IMR-90 (cell line): ENCODE results near the gene ECT2. TPM values are rescaled to one million over a fixed set of nuclear protein-coding genes. Genes with fewer than 3 reads are reported as not detected.

Source experiments
- ATAC-seq: fragments of 200-7000 bp; cut with Tn5 transposase; 2 replicates; pipeline ENCODE4 v1.9.1; 2020; ENCODE audit warnings: low read depth, mild to moderate bottlenecking, moderate library complexity
- BruUV-seq: library from RNA; stranded (reverse); fragments of 400-500 nt; replicated peaks from 2 replicates; lab custom pipeline; 2021; lab: Mats Ljungman, UMichigan
- CTCF ChIA-PET: fragments of 300-600 bp; formaldehyde crosslinking; extraction: SDS; loops from one replicate; lab custom pipeline; 2021; ENCODE audit warnings: antibody characterized with exemption; lab: Yijun Ruan, JAX
- POLR2A ChIA-PET: fragments of 300-600 bp; sonication (Branson Sonifier 250); formaldehyde crosslinking; loops from one replicate; lab custom pipeline; 2022; ENCODE audit warnings: antibody characterized with exemption; ENCODE audit not compliant: unreplicated experiment; lab: Charles Lee
- DNase-seq: peaks from one replicate; pipeline ENCODE4 v3.0.0; 2013
- H2AFZ ChIP-seq: replicated peaks from 2 replicates; pipeline ENCODE3; 2013; ENCODE audit warnings: low read length, mild to moderate bottlenecking; ENCODE audit not compliant: poor library complexity
- H2AK5ac ChIP-seq: 2 replicates; pipeline ENCODE4 v1.6.1; 2013; ENCODE audit warnings: low read depth, low read length, inconsistent platforms
- H2AK9ac ChIP-seq: replicated peaks from 2 replicates; pipeline ENCODE3; 2013; ENCODE audit warnings: mild to moderate bottlenecking, low read depth, low read length, moderate library complexity; ENCODE audit not compliant: poor library complexity
- H2BK120ac ChIP-seq: 2 replicates; pipeline ENCODE4 v1.6.1; 2013; ENCODE audit warnings: low read depth, low read length, inconsistent platforms
- H2BK15ac ChIP-seq: 3 replicates; pipeline ENCODE4 v1.6.1; 2013; ENCODE audit warnings: low read depth, low read length, inconsistent platforms
- H2BK20ac ChIP-seq: 2 replicates; pipeline ENCODE4 v1.6.1; 2013; ENCODE audit warnings: low read depth, mild to moderate bottlenecking, inconsistent platforms, low read length, moderate library complexity
- H2BK5ac ChIP-seq: 2 replicates; pipeline ENCODE4 v1.6.1; 2013; ENCODE audit warnings: mild to moderate bottlenecking, low read depth, low read length, inconsistent platforms; ENCODE audit not compliant: poor library complexity, severe bottlenecking
- H3K14ac ChIP-seq: replicated peaks from 2 replicates; pipeline ENCODE4 v1.6.1; 2013; ENCODE audit warnings: low read depth, low read length, inconsistent platforms
- H3K18ac ChIP-seq: 2 replicates; pipeline ENCODE4 v1.6.1; 2013; ENCODE audit warnings: low read depth, low read length, control low read depth
- H3K23ac ChIP-seq: 2 replicates; pipeline ENCODE4 v1.6.1; 2013; ENCODE audit warnings: low read depth, low read length, inconsistent platforms
- H3K27ac ChIP-seq: 2 replicates; pipeline ENCODE4 v1.5.1; 2013; ENCODE audit warnings: mild to moderate bottlenecking, control low read depth, low read length; ENCODE audit not compliant: insufficient read depth
- H3K27me3 ChIP-seq: 2 replicates; pipeline ENCODE4 v1.6.1; 2013; ENCODE audit warnings: low read length; ENCODE audit not compliant: control insufficient read depth, insufficient read depth
- H3K36me3 ChIP-seq: 2 replicates; pipeline ENCODE4 v1.6.1; 2013; ENCODE audit warnings: low read length, mixed read lengths; ENCODE audit not compliant: control insufficient read depth, insufficient read depth
- H3K4ac ChIP-seq: 2 replicates; pipeline ENCODE4 v1.6.1; 2013; ENCODE audit warnings: low read depth, low read length, inconsistent platforms
- H3K4me1 ChIP-seq: 2 replicates; pipeline ENCODE4 v1.6.1; 2013; ENCODE audit warnings: low read length, mixed read lengths; ENCODE audit not compliant: control insufficient read depth, insufficient read depth
- H3K4me2 ChIP-seq: 2 replicates; pipeline ENCODE4 v1.6.1; 2013; ENCODE audit warnings: low read depth, mild to moderate bottlenecking, control low read depth, low read length, moderate library complexity
- H3K4me3 ChIP-seq: 2 replicates; pipeline ENCODE4 v1.5.1; 2013; ENCODE audit warnings: low read depth, mild to moderate bottlenecking, control low read depth, low read length, moderate library complexity; ENCODE audit not compliant: insufficient read depth
- H3K56ac ChIP-seq: 2 replicates; pipeline ENCODE4 v1.6.1; 2013; ENCODE audit warnings: low read length, inconsistent platforms; ENCODE audit not compliant: insufficient read depth; ENCODE audit errors: extremely low read depth
- H3K79me1 ChIP-seq, 2 experiments: 2 replicates each; pipeline ENCODE4 v1.6.1; 2013; ENCODE audit warnings: low read length in 2 of 2, inconsistent platforms in 1 of 2, low read depth in 1 of 2
- H3K9ac ChIP-seq: 2 replicates; pipeline ENCODE4 v1.6.1; 2013; ENCODE audit warnings: low read depth, low read length, control low read depth
- H3K9me1 ChIP-seq: 2 replicates; pipeline ENCODE4 v1.6.1; 2013; ENCODE audit warnings: low read length, inconsistent platforms; ENCODE audit not compliant: insufficient read depth
- H3K9me3 ChIP-seq: 2 replicates; pipeline ENCODE4 v1.6.1; 2013; ENCODE audit warnings: low read length; ENCODE audit not compliant: control insufficient read depth, insufficient read depth
- H4K20me1 ChIP-seq: 2 replicates; pipeline ENCODE4 v1.6.1; 2013; ENCODE audit warnings: low read length, inconsistent platforms; ENCODE audit not compliant: insufficient read depth
- H4K5ac ChIP-seq: 2 replicates; pipeline ENCODE4 v1.6.1; 2013; ENCODE audit warnings: mild to moderate bottlenecking, low read depth, low read length, control low read depth
- H4K8ac ChIP-seq, 2 experiments: 2 replicates each; pipeline ENCODE4 v1.6.1; 2013; ENCODE audit warnings: low read depth in 2 of 2, low read length in 2 of 2, control low read depth in 1 of 2, inconsistent platforms in 1 of 2
- H4K91ac ChIP-seq: 2 replicates; pipeline ENCODE4 v1.6.1; 2013; ENCODE audit warnings: low read depth, low read length, inconsistent platforms; ENCODE audit not compliant: insufficient read depth
- BHLHE40 ChIP-seq: fragments of 150-350 bp; IDR thresholded peaks from 2 replicates; pipeline ENCODE4 v1.6.1; 2016; ENCODE audit warnings: mild to moderate bottlenecking, low read depth, low read length
- CEBPB ChIP-seq: IDR thresholded peaks from 2 replicates; pipeline ENCODE4 v1.6.1; 2012; ENCODE audit warnings: low read depth, low read length, improper control_type of control experiment
- CHD1 ChIP-seq: IDR thresholded peaks from 2 replicates; pipeline ENCODE4 v1.6.1; 2012; ENCODE audit warnings: low read depth, low read length, improper control_type of control experiment
- CTCF ChIP-seq: conservative IDR thresholded peaks from 2 replicates; pipeline ENCODE4 v1.5.1; 2012; ENCODE audit warnings: mild to moderate bottlenecking, low read depth, low read length, improper control_type of control experiment
- FOS ChIP-seq: fragments of 150-350 bp; IDR thresholded peaks from 2 replicates; pipeline ENCODE4 v1.6.1; 2016; ENCODE audit warnings: low read depth, low read length
- MAFK ChIP-seq: IDR thresholded peaks from 2 replicates; pipeline ENCODE4 v1.6.1; 2012; ENCODE audit warnings: low read depth, low read length, improper control_type of control experiment
- MAZ ChIP-seq: IDR thresholded peaks from 2 replicates; pipeline ENCODE4 v1.6.1; 2012; ENCODE audit warnings: low read depth, mild to moderate bottlenecking, low read length, improper control_type of control experiment, moderate library complexity, borderline replicate concordance
- MXI1 ChIP-seq: IDR thresholded peaks from 2 replicates; pipeline ENCODE4 v1.6.1; 2012; ENCODE audit warnings: low read depth, mild to moderate bottlenecking, low read length, moderate library complexity, borderline replicate concordance
- NFE2L2 ChIP-seq: fragments of 150-350 bp; IDR thresholded peaks from 2 replicates; pipeline ENCODE4 v1.6.1; 2016; ENCODE audit warnings: low read depth, mild to moderate bottlenecking, low read length
- POLR2A ChIP-seq: IDR thresholded peaks from 2 replicates; pipeline ENCODE4 v1.6.1; 2012; ENCODE audit warnings: mild to moderate bottlenecking, low read depth, low read length
- RAD21 ChIP-seq: IDR thresholded peaks from 2 replicates; pipeline ENCODE4 v1.6.1; 2012; ENCODE audit warnings: low read length, improper control_type of control experiment
- RCOR1 ChIP-seq: IDR thresholded peaks from 2 replicates; pipeline ENCODE4 v1.6.1; 2012; ENCODE audit warnings: mild to moderate bottlenecking, low read length, improper control_type of control experiment; ENCODE audit not compliant: insufficient replicate concordance
- RFX5 ChIP-seq: IDR thresholded peaks from 2 replicates; pipeline ENCODE4 v1.8.0; 2012; ENCODE audit warnings: low read depth, mild to moderate bottlenecking, low read length, moderate library complexity
- SMC3 ChIP-seq: fragments of 150-350 bp; IDR thresholded peaks from 2 replicates; pipeline ENCODE4 v1.6.1; 2016; ENCODE audit warnings: low read depth, mild to moderate bottlenecking, antibody characterized with exemption, low read length, moderate library complexity
- USF2 ChIP-seq: fragments of 150-350 bp; IDR thresholded peaks from 2 replicates; pipeline ENCODE4 v1.6.1; 2017; ENCODE audit warnings: mild to moderate bottlenecking, antibody characterized with exemption, low read length, low read depth
- WGBS, 2 experiments: methylation state at CpG; one replicate each; pipeline versions ENCODE4 v1.1.5 to v1.1.7; 2013; ENCODE audit warnings: missing lambda C conversion rate in 2 of 2; ENCODE audit not compliant: insufficient read length in 1 of 2; ENCODE audit errors: extremely low coverage in 2 of 2; 5-methylcytosine and 5-hydroxymethylcytosine counted together
- dilution Hi-C: fragments of 300-500 bp; cut with HindIII; formaldehyde crosslinking; loops from one replicate; pipeline ENCODE4 v1.14.3; 2018; ENCODE audit warnings: low sequenced_read_pairs; ENCODE audit not compliant: unreplicated experiment
- in situ Hi-C: fragments of 300-500 bp; cut with MboI; formaldehyde crosslinking; loops from 3 replicates; pipeline ENCODE4 v1.14.3; 2019; ENCODE audit warnings: low sequenced_read_pairs, inconsistent platforms, mixed read lengths
- intact Hi-C: fragments of 100-400 bp; cut with micrococcal nuclease; formaldehyde crosslinking; loops from 2 replicates; pipeline ENCODE4 v1.10.0; 2022
- polyA plus RNA-seq, 3 experiments: library from polyadenylated mRNA; depleted of rRNA; stranded (reverse); fragments of >200 nt; gene quantifications; 2 replicates each; pipeline ENCODE4 v1.2.3, GENCODE V29; 2012; ENCODE audit warnings: low replicate concordance in 1 of 3
- total RNA-seq: library from RNA; depleted of rRNA; stranded (reverse); fragments of >200 nt; gene quantifications from 2 replicates; pipeline ENCODE4 v1.2.3, GENCODE V29; 2012
- TF ChIP-seq, protein P1 (sequence below): fragments of 150-350 bp; IDR thresholded peaks from 2 replicates; pipeline ENCODE4 v1.6.1; 2016; ENCODE audit warnings: low read depth, mild to moderate bottlenecking, low read length, moderate library complexity, borderline replicate concordance

The ECT2 gene
- total and polyA plus RNA-seq, 2 of the 4 experiments (the other 2 are of a cell fraction), result 18.1 to 37.8 TPM

GRCh38 chr3:172713316-172713715 is 37.2 kb upstream of the ECT2 start:
- no peak overlapping the region for H3K27ac ChIP-seq
- H3K4me2 ChIP-seq, result no peak overlapping the region
- POLR2A ChIA-PET, result no interaction called here
- peaks cover 6% of the 10 kb centered on the region for H3K4me1 ChIP-seq
- BruUV-seq, result no TSS peak
- no peak overlapping the region for H3K18ac ChIP-seq
- no peak overlapping the region for H3K4ac ChIP-seq
- WGBS, 2 experiments, result no CpG with 5 or more reads among the region's 3 CpGs
- H2BK5ac ChIP-seq, result no peak overlapping the region
- H3K9me3 ChIP-seq, result no peaks in the 10 kb centered on the region
- no peak overlapping the region; the same call in 1 of the 2 replicates for H2AK5ac ChIP-seq
- intact Hi-C loops, result loop anchor here (2.0 kb wide), 1 partner anchor 17 kb away; no protein-coding TSS in a partner anchor
- no peak overlapping the region for H2AFZ ChIP-seq
- no peak overlapping the region for H4K8ac ChIP-seq
- no peak overlapping the region for H2AK9ac ChIP-seq
- no peak overlapping the region for H3K9ac ChIP-seq
- H3K79me1 ChIP-seq, result peaks cover 11 to 23% of the 10 kb centered on the region in 2 experiments; a peak in 3 of 4 replicates
- H2BK15ac ChIP-seq, result no peak overlapping the region
- TF ChIP-seq MXI1 (no peak), MAZ (no peak), USF2 (no peak), FOS (no peak), SMC3 (no peak), RFX5 (no peak), POLR2A (no peak), CEBPB (no peak), CHD1 (no peak), BHLHE40 (no peak), CTCF (no peak), RAD21 (no peak), MAFK (no peak), NFE2L2 (no peak), RCOR1 (no peak)
- TF ChIP-seq, protein P1, sequence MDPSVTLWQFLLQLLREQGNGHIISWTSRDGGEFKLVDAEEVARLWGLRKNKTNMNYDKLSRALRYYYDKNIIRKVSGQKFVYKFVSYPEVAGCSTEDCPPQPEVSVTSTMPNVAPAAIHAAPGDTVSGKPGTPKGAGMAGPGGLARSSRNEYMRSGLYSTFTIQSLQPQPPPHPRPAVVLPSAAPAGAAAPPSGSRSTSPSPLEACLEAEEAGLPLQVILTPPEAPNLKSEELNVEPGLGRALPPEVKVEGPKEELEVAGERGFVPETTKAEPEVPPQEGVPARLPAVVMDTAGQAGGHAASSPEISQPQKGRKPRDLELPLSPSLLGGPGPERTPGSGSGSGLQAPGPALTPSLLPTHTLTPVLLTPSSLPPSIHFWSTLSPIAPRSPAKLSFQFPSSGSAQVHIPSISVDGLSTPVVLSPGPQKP, result no peak
- in situ Hi-C loops, result no loop called here
- no peak overlapping the region for H3K23ac ChIP-seq
- dilution Hi-C loops, result no loop called here
- no peaks in the 10 kb centered on the region for H3K27me3 ChIP-seq
- H3K14ac ChIP-seq, result 0 out of 2 replicates have a peak overlapping the region, but pooled peaks have one; percentile 74
- H3K4me3 ChIP-seq, result no peak overlapping the region
- CTCF ChIA-PET, result interaction anchor here (0.7 kb wide), 1 partner anchor 37 kb away, joined by 3 read pairs; the partner anchor contains the start of gene ECT2
- ATAC-seq, result no peak
- DNase-seq, result no peak
- 0 out of 2 replicates have a peak, but pooled peaks cover 3% of the 10 kb centered on the region for H3K9me1 ChIP-seq
- H4K5ac ChIP-seq, result no peak overlapping the region
- no peak overlapping the region for H2BK120ac ChIP-seq
- no peak overlapping the region for H4K91ac ChIP-seq
- peak overlapping the region; percentile 74 for H2BK20ac ChIP-seq
- H3K56ac ChIP-seq, result no peak overlapping the region
- H4K20me1 ChIP-seq, result no peaks in the 10 kb centered on the region; the same call in 1 of the 2 replicates
- no peaks in the 10 kb centered on the region for H3K36me3 ChIP-seq
